HG03066 (cell line): Measurements from ENCODE around the gene CDC42.

Source experiments
- ATAC-seq: cut with Tn5 transposase; IDR thresholded peaks from one replicate; pipeline ENCODE4 v1.9.1; 2021; ENCODE audit warnings: low read depth; ENCODE audit not compliant: unreplicated experiment

The CDC42 gene

DNA sequence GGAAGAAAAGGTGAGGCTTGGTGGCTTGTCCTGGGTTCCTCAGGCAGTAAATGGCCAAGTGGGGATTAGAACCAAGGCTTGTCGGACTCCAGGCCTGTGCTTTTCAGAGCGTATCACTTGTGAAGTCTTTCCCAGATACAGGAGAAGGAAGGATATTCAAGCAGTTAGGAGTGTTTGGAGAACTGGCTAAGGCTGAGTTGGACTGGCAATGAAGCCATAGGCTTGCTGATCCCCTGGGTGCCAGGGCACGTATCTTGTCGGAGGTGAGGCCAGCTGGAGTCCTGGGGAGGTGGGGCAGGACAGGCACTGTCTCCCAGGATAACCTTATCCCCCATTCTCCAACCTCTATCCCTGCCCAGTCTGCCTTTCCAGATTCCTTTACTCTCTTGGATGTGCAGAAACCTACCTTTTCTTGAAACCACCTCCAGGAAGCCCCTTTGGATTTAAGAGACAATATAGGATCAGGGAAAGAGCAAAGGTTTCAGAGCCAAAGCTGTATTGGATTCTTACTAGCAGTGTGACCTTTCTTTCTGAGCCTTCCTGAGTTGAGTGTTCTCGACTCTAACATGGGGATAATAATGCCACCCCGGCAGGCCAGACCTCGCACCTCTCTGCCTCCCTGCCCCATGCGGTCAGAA lies 72.2 kb downstream of the CDC42 start:
- no peak for ATAC-seq

DNA sequence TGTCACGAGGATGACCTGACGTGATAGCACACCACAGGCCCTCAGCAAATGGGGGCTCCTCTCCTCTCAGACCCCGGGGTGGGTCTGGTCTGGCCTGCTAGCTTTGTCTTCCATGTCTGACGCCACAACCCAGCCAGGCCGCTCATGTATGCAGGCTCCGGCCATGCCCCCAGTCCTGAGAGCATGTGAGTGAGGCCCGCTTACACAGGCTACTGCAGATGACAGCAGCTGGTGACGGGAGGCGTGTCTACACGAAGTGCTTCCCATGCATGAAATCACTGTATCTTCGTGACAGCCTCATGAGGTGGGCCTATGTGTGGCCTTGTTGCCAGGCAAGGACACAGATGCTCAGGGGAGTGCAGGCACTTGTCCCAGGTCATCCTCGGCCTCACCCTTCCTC lies 74.0 kb downstream of the CDC42 start:
- no peak for ATAC-seq

DNA sequence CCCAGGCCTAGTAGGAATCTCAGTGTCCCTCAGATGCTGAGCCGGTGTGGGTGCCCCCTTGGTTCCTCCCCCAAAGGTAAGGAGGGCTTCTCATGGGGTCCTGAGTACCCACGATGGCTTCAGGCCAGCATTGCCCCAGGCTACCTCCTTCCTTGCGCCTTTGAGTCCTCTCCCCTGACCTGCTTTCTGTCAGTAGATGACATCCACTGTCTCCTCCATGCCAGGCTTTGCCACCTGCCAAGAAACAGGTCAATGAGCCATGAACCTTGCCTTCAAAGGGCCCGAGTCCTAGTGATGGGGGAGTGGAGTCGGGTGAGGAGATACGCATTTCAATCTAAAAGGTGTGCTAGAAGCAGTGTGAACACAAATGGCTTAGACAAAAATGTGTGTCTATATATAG lies 74.7 kb downstream of the CDC42 start:
- no peak for ATAC-seq

DNA sequence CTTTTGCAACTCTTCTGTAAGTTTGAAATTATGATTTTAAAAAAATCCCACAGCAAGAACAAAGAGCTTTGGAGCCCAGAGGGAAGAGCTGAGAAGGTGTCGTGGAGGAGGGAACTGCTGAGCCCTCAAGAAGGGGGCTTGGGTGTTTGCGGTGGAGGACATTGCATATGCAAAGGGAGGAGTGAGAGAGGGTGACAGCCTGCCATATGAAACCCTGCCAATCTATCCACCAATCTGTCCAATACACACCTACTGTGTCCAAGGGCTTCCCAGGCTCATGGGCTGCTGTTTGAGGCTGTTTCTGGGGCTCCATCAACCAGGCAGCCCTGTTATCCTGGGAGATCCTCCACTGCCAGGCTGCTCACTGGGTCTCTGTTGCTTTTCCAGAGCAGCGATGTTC lies 75.2 kb downstream of the CDC42 start:
- ATAC-seq, result no peak

DNA sequence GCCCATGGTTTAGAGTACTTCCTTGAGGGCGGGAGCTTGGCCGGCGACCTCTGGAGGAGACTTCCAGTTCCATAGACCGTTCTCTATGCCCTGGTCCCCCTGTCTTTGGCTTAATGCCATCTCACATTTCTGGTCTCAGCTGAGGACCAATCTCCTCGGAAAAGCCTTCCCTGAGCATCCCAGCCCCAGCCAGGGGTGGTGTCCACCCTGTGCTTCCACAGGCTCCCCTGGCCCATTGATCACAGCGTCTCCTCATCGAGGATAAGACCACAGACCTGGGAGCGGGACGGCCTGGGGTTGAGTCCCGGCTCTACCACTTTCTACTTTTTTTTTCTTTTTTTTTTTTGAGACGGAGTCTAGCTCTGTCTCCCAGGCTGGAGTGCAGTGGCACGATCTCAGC lies 75.9 kb downstream of the CDC42 start:
- no peak for ATAC-seq

DNA sequence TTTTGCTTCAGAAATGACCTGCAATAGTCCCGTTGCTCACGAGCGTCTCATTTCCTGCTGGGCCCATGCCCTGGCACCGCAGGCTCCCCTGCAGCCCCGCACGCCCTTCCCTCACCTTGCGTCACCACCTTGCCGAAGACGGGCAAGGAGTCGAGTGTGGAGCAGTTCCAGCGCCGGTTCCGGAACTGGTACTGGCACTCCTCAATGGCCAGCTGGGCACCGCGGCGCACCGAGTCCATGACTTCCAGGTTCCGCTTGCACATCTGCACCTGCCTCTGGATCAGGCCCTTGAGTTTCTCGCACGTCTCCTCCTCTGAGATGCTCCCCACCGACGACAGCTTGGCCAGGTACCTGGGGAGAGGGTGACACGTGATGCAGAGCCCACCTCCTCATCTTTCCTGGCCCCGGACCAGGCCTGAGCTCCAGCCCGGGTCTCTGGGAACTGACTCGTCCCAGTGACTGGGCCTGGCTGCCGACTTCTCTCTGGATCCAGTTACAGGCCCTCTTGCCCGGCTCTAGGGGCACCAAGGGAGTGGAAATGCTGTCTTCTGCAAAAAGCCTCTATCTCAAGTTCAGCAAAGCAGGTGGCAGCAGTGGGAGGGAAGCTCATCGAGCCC lies 77.1 kb downstream of the CDC42 start:
- ATAC-seq, result no peak

DNA sequence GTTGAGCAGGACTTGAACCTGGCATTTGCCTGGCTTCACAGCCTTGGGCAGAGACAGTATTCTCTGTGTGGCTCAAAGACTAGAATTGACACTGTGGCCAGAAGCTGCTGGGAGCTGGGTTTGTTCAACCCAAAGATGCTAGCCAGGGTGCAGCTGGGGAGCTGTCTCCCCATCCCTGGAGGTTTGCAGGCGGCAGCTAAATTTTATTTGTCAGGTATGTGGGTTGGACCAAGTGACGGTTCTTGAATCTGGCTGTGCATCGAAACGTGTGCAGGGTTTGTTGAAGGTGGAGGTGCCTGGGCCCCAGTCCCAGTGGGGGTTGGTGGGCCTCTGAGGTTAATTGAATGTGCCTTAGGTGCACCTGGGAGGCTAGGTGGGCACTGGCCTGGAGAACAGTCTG lies 78.6 kb downstream of the CDC42 start:
- no peak for ATAC-seq

DNA sequence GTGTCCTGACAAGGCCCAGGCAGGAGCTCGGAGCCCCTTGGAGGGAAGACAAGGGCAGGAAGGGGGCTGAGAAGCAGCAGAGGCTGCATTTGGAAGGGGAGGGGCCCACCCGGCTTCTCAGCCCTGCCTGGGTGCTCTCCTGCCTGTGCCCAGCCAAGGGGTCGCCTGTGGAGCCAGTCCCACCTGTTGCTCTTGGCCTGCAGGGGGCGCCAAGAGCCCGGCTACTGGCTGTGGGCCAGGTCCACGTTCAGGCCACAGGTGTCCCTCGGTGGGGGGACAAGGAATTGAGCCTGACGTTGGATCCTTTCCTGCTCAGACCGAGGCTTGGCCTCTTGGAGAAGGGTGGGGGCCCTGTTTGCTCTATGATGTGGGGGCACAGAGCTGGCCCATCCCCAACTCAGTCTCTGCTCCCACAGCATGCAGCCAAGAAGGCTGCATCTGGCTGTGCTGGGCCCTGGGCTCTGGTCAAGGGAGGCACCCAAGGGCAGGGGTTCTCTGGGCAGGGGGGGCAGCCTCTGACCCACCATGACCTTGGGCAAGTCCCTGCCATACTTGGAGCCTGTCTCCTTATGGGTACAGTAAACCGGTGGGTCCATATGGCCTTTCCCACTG lies 79.5 kb downstream of the CDC42 start:
- no peak for ATAC-seq

DNA sequence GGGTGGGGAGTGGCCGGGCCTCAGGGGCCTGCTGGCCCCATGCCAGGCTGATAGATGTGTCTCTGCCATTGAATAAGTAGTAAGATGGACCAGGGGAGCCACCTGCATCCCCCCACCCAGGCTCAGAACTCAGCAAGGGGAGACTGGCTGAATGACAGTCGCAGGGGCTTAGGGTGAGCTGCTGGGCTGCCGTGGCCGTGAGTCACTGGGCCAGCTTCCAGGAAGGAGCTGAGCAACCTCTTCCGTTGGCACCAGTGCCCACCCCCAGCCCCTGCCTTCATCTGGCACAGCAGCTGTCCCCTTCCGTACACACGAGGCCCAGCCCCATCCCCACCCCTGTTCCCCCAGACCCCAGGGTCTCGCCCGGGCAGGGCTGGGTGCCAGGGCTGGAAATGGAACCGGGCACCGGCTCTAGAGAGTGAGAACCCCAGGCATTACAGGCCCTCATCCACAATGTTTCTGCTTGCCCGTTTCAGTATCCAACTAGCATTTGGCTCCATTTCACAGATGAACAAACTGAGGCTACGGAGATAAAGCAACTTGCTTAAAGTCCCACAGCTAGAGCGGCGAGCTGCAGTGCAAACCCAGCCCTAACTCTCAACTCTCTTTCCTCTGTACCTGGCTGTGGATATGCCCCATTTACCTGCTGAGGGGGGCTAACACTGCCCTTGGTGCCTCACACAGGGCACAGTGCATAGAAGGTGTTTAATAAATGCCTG lies 80.2 kb downstream of the CDC42 start:
- ATAC-seq, result no peak

DNA sequence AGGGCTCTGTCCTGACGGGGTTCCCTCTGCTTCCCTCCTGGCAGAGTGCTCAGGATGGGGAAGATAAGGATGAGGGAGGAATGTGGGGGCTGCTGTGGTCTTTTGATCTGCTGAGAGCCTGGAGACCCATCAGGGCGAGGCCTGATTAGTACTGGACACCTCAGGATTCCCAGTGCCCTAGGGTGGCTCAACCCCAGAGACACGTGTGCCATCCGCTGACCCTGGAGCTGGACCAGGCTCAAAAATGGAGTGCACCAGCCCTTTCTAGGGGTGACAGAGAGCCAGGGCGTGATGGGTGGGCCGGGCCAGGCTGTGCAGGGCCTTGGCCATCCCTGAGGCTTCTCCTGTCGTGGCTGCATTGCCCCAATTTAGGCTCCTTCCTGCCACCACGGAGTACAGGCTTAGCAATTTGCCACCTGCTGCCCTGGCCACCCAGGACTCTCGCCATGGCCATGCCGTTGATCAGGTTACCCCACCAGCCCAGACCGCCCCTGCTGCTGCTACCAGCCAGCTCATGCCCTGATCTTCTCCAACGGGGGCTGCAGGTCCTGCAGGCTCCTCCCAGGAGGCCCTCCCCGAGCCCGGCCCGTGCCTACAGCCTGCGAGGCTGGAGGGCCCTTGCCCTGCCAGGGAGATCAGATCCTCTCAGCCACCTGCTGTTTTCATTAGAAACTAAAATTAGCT lies 80.9 kb downstream of the CDC42 start:
- no peak for ATAC-seq

DNA sequence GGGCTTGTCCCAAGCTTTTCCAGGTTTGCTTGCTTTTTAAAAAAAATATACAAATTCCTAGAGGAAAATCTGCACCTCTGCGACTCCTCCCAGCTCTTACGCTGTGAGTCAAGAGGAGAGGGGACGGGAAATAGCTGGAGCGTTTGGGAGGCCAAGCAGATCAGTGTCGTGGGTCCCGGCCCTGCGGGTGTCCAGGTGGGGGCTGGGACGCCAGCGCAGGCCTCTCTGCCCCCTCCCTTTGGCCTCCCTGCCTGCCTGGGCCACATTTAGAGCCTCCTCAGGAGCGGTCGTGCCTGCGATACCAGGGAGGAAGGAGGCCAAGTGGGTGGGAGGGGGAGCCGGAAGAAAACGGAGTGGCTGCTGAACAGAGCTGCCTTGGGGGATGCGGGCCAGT lies 81.4 kb downstream of the CDC42 start:
- no peak for ATAC-seq

DNA sequence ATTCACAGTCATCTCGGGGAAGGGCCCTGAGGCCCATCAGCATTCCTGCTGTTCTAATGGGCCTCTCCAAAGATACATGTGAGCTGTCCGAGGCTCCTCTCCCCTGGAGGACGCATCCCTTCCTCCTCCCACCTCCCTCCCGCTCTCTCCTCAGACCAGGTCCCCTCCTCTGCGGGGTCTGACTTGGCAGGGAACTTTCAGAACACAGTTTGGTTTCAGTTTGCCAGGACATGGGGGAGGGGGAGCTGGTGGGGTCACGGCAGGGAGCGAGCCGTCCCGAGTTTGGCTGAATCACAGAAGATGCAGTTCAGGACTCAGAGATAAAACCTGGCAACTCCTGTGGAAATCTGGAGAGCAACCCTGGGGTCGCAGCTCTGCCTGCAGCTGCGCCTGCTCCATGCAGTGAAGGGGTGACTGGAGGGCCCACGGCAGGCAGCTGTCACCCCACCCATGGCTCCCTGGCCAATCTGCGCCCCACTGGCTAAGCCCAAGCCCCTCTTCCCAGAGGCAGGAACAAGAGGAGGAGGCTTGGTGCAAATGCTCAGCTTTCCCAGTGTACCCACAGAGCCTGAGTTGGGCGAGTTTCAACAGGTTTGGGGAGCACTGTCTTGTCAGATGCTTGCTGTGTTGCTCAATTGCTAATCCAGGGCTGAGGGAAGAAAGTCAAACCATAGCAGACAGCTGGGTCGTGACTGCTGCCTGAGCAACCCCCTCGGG lies 84.7 kb downstream of the CDC42 start:
- no peak for ATAC-seq

DNA sequence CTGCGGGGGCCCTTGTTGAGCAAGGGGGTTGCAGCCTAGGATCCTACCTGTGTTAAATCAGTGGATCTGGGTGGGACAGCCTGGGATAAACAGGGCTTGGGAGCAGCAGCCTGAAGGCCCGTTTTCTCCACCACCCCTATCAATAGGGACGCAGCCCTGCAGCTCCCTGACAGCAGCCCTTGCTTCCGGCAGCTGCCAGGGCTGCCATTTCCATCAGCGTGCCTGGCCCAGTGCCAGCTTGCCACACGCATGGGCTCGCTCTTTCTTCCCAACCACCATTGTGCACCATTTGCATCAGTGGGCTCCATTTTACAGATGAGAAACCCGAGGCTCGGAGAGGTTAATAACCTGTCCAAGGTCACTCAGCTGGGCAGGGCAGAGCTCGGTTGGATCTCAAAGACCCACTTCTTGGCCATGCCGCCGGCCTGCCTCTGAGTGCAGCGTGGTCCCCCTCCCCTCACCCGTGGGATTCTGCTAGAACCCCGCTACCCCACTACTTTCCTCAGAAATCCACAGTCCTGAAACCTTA lies 86.6 kb downstream of the CDC42 start:
- no peak for ATAC-seq

DNA sequence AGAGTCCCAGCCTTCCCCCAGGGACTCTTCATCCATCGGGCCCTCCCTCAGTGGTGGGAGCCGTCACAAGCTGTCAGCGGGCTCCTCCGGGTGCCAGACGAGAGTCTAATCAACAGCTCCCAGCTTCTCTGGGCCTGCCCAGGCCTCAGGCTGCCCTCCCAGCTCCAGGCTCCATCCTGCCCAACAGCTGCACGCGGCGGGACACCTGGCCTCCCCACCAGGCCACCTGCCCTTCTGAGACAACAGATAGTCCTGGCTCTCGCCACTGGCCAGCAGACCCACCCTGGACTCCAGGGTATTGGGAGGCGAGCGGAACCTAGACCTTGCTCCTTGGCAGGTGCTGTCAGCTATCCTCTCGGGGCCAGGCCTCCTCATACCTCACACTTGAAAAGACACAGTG lies 87.3 kb downstream of the CDC42 start:
- no peak for ATAC-seq
